ENCODE results near the gene ANKRD53. TPM values are rescaled to one million over a fixed set of nuclear protein-coding genes. Genes with fewer than 3 reads are reported as not detected.

Gene ANKRD53
- total RNA-seq, 1 experiment from 2014 or later, result not detected

- no peaks in the 10 kb centered on the region; a peak in 1 of 4 replicates for H3K36me3 ChIP-seq (ENCODE audit: control insufficient read depth in 1 of 2, insufficient read depth in 2 of 2, low read length in 2 of 2)
- H4K20me1 ChIP-seq (ENCODE audit: insufficient read depth), result no peaks in the 10 kb centered on the region
- intact Hi-C loops (cut with micrococcal nuclease), result loop anchor here (10.0 kb wide), 1 partner anchor 639 kb away; the partner anchor contains the start of gene FAM136A
- no peak overlapping the region for H3K9ac ChIP-seq (ENCODE audit: low read length)
- ATAC-seq (no peak), DNase-seq (ENCODE audit: low read depth, low spot score) (no peak)
- H3K27ac ChIP-seq (ENCODE audit: low read depth, low read length), result no peak overlapping the region
- no peaks in the 10 kb centered on the region for H3K9me3 ChIP-seq (ENCODE audit: control insufficient read depth in 1 of 2, insufficient read depth in 1 of 2, low read depth in 1 of 2, low read length in 2 of 2)
- no peak overlapping the region for H3K4me2 ChIP-seq (ENCODE audit: low read length)
- no peaks in the 10 kb centered on the region for H3K9me2 ChIP-seq (ENCODE audit: insufficient read depth)
- no peak for TF ChIP-seq POLR2A (IDR thresholded peaks at IDR 0.05; ENCODE audit: borderline replicate concordance, extremely low read depth, insufficient read depth, insufficient read length)
- no peak for TF ChIP-seq TCF7L2 (IDR thresholded peaks at IDR 0.05; ENCODE audit: borderline replicate concordance, extremely low read depth, insufficient read depth, insufficient read length)
- no peak for TF ChIP-seq MAX (IDR thresholded peaks at IDR 0.05)
- TF ChIP-seq CEBPB (IDR thresholded peaks at IDR 0.05; ENCODE audit: low read depth), result no peak
- TF ChIP-seq CBX3 (IDR thresholded peaks at IDR 0.05; ENCODE audit: low read depth), result no peak
- TF ChIP-seq ATF3 (IDR thresholded peaks at IDR 0.05), result no peak
- no peak for TF ChIP-seq YY1 (IDR thresholded peaks at IDR 0.05; ENCODE audit: extremely low read depth, insufficient replicate concordance, low read depth, low read length)
- TF ChIP-seq SIN3A (IDR thresholded peaks at IDR 0.05; ENCODE audit: low read depth), result no peak
- no peak for TF ChIP-seq FOSL1 (IDR thresholded peaks at IDR 0.05; ENCODE audit: low read depth)
- ChIA-PET POLR2A (no interaction called here), CTCF (no interaction called here), RAD21 (ENCODE audit: low non-redundant PET in 1 of 2, low total read pairs in 2 of 2, uncharacterized antibody in 2 of 2, unreplicated experiment in 2 of 2) (no interaction called here)
- H3K4me1 ChIP-seq (ENCODE audit: control insufficient read depth in 1 of 2, insufficient read depth in 2 of 2, low read length in 2 of 2), result peaks cover 16 to 34% of the 10 kb centered on the region in 2 experiments
- H3K79me2 ChIP-seq (ENCODE audit: insufficient read depth, low read length), result no peaks in the 10 kb centered on the region; the same call in 1 of the 2 replicates
- H2AFZ ChIP-seq (ENCODE audit: low read depth, low read length, poor library complexity, severe bottlenecking), result no peak overlapping the region
- H3K27me3 ChIP-seq (ENCODE audit: insufficient read depth, low read length), result no peaks in the 10 kb centered on the region
- H3K4me3 ChIP-seq (replicated peaks in 1 of 2; ENCODE audit: low read depth in 1 of 2, low read length in 2 of 2), result no peak overlapping the region
- no TSS peak for BruUV-seq (replicated peaks)
These were observed 34.2 kb upstream of the ANKRD53 start for GRCh38 chr2:70944111-70944690.

Data from HCT116 (cell line).